ENCODE results near the gene ADGRV1.

The ADGRV1 gene

DNA sequence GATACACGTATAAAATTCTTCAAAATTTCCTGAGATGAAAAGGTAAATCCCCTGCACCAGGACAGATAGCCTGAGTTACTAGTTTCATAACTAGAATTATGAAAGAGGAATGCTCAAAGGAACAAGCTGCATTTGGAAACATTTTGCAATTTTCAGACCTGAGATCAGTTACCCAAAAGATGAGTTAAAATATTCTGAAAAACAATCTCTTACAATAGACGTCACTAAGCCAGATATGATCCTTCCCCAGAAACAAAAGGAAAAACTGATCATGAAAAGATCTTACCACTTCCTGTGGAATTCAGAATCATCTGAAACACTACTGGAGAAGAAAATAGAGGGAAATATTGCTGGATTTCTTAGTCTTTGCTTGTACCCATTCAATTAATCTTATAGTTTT, 619.9 kb downstream of the ADGRV1 start:
- FAIRE-seq = no peak

GRCh38 chr5:91179018-91179417, 620.4 kb downstream of the ADGRV1 start:
- FAIRE-seq = no peak

GRCh38 chr5:91180506-91180905, 621.9 kb downstream of the ADGRV1 start:
- no peak for FAIRE-seq

DNA sequence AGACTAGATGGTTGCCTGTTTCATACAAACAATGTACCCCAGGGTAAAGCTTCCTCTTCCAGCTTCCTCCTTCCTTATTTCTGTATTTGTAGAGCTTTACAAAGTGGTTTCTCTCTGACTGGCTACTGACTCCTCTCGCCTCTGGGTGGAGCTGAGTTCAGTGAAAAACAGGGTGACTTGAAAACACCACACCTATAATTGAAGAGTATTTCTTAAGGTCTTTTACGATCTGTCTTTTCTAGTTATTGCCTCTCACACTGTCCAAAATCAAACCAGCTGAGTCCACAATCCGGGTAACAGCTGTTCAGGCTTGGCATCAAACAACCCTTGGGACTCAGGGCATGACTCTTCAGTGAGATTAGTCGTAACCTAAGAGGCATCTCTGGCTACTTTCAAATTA, 624.2 kb downstream of the ADGRV1 start:
- FAIRE-seq = no peak

DNA sequence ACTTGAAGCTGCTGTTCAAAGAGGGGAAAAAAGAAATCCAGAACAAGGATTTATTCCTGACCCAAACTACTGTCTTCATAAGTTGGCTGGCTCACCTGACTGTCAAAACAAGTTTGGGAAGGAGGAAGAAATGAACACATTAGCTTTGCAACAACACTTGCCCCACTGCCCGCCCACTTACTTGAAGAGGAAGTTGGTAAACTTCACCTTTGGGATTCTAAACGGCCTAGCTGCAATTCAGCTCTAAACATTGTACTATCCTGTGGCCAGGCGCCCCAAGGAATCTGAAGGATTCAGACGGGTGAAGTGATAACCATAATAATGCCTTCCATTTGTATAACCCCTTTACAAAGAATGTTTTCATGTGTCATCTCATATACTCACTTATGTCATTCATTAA, 625.1 kb downstream of the ADGRV1 start:
- no peak for FAIRE-seq

- no peak for FAIRE-seq
These were observed 627.5 kb downstream of the ADGRV1 start for GRCh38 chr5:91186101-91186500.

GRCh38 chr5:91187032-91187431, 628.4 kb downstream of the ADGRV1 start:
- FAIRE-seq = no peak

DNA sequence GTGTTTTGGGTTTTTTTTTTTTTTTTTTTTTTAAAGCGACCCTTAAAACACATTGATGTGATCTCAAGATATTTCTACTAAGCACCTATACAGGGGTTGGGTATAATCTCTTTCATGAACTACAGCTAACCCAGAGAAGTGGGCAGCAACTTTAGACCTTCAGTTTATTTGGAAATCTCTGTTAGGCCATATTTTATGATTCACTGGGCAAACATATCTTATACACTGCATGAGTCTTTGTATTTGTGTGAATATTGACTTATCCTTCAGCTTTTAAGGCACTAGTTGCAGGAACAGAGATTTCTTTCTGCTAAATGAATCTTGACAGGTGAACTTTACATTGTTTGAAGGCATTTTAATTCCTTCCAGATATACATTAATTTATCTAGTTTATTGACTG, 630.2 kb downstream of the ADGRV1 start:
- no peak for FAIRE-seq

- FAIRE-seq = peak; percentile 78
These were observed 631.1 kb downstream of the ADGRV1 start for GRCh38 chr5:91189480-91190313.

DNA sequence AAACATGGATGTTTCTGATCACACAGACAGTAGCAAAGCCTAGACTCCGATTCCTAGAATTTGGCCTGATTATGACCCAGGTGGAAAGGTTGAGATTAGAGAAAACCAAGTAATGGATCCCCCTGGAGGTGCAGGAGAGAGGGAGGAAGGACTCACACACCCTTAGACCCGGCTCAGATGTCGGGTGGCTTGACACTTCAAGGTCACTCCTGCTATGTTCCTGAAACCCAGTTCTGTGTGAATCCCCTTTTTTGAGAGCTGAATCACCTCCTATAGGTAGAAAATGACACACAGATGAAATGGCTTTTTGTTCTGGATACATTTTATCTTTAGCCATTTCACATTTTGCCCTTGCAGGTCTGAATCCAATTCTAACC, 631.7 kb downstream of the ADGRV1 start:
- no peak for FAIRE-seq

DNA sequence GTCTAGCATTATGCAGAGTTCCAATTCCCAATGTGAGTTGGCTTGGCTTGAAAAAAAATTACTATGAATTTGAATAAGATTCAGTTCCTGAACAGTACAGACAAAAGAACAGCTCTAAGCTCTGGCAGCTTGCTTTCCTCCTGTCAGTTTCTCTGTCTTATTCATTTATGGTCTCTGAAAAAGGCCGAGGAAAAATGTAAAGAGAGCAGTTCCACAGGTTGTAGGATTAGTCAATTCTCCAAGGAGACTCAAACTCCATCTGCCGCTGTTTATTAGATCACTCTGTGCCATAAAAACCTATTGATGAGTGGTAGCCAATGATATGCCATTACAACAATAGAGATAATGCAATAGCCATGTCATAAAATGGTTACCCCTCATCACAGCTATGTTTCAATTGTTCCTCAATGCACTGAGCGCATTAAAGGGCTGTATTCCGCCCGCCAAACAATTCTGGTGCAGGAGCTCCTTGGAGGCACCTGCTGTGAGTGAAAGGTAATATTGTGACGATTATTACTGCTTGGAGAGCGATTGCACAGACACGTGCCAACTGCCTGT, 636.3 kb downstream of the ADGRV1 start:
- FAIRE-seq = no peak

DNA sequence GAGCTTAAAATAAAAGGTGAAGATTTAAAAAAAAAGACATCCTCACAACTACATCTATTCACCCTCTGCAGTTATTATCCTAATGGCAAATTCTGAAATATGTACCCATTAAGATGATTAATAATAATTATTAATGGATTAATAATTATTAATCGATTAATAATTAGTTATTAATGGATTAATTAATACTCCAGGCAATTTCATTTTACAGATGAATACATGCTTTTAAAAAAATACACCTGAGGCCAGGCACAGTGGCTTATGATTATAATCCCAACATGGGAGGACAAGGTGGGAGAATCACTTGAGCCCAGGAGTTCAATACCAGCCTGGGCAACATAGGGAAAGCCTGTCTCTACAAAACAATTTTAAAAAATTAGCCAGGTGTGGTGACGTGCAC, 642.1 kb downstream of the ADGRV1 start:
- no peak for FAIRE-seq

DNA sequence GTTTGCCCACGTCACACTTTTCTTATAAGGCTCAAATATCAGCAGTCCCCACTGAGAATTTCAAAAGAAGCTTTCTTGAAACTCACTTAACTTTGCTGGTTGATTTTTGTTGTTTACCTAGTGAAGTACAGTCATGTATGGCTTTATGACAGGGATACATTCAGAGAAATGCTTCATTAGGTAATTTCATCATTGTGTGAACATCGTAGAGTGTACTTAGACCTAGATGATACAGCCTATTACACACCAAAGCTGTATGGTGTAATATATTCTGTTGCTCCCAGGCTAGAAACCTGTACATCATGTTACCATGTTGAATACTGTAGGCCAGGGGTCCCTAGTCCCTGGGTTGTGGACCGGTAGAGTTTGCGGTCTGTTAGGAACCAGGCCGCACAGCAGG, 647.5 kb downstream of the ADGRV1 start:
- no peak for FAIRE-seq

DNA sequence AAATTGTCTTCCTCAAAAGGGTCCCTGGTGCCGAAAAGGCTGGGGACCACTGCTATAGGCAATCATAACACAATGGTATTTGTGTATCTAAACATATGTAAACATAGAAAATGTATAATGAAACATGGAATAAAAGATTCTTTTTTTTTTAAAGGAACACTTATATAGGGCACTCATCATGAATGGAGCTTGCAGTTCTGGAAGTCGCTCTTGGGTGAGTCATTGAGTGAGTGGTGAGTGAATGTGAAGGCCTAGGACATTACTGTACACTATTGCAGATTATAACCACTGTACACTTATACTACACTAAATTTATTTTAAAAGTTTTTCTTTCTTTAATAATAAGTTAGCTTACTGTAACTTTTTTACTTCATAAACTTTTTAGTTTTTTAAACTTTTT, 648.1 kb downstream of the ADGRV1 start:
- FAIRE-seq = no peak

DNA sequence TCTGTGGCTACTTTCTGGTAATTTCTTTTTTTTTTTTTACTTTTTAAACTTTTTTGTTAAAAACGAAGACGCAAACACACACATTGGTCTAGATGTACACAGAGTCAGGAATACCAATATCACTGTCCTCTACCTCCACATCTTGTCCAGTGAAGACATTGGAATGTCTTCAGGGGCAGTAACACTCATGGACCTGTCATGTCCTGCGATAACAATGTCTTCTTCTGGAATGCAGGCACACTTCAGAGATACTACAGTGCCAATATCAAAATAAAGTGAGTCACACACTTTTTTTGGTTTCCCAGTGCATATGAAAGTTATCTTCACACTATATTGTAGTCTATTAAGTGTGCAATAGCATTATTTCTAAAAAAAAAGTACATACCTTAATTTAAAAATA, 648.7 kb downstream of the ADGRV1 start:
- no peak for FAIRE-seq

DNA sequence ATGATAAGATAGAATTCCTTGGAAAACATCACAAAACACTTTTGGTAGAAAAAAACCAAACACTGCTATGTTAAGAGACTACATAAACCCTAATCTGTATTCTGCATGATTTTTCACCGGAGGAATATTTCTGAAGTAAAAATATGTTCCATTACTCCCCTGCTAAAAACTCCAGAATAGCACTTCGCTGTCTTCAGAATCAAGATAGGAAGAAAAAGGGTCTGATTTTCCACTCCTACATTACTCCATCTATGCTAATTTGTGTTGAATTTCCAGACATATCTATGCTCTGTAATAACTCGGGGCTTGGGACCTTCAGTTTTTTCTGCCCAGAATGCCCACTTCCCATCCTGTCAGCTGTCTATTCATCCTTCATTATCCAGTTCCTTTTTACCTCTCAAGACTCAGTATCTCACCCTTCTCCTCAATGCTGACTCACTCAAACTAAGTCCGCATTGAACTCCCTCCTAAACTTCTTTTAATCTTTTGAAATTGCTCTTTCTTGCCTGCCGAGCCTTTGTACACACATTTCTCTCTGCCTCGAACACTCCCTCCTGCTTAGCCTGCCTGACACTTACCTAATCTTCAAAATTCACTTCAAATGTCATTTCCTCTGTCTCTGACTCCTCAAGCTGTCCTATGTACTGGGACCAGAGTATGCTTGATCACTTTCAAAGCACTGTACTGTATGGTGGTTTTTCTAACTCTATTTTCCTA, 653.6 kb downstream of the ADGRV1 start:
- peak; percentile 7 for FAIRE-seq

DNA sequence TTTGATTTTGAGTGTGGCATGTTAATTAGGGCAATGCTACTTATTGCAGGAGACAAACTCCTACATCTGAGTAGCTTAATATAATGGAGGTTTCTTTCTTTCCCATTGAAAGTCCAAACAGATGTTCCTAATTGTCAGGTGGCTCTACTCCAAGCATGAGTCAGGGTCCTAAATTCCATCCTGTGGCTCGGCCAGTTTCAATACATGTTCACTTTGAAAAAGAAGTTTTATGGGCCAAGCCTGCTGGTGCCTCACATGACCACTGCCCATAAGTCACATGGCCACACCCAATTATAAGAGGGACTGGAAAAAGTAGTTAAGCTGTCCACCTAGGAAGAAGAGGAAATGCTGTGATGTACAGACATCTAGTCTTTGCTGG, 654.1 kb downstream of the ADGRV1 start:
- no peak for FAIRE-seq
